HFFc6 (cell line): ENCODE data around the gene HIBADH. TPM values are rescaled to one million over a fixed set of nuclear protein-coding genes. Genes with fewer than 3 reads are reported as not detected.
A peak's percentile ranks its signal among the peaks of the same experiment; 100 is the strongest.

Experiments used
- DNase-seq: peaks from one replicate; pipeline ENCODE4 v3.0.0-alpha.2; 2018
- H3K27ac Mint-ChIP-seq: 2 replicates; pipeline ENCODE4 v1.8.0; 2020; ENCODE audit warnings: mild to moderate bottlenecking, mixed read lengths
- H3K27me3 Mint-ChIP-seq: 2 replicates; pipeline ENCODE4 v1.8.0; 2021; ENCODE audit warnings: mild to moderate bottlenecking, moderate library complexity, mixed read lengths; ENCODE audit not compliant: insufficient read depth
- H3K36me3 Mint-ChIP-seq: 2 replicates; pipeline ENCODE4 v1.8.0; 2021; ENCODE audit warnings: low read depth, mixed read lengths
- H3K4me1 Mint-ChIP-seq: 2 replicates; pipeline ENCODE4 v1.8.0; 2020; ENCODE audit warnings: low read depth, mixed read lengths
- H3K4me3 Mint-ChIP-seq: 2 replicates; pipeline ENCODE4 v1.8.0; 2020; ENCODE audit warnings: mild to moderate bottlenecking, moderate library complexity, mixed read lengths
- H3K9me3 Mint-ChIP-seq: 2 replicates; pipeline ENCODE4 v1.8.0; 2020; ENCODE audit warnings: mild to moderate bottlenecking, mixed read lengths
- total RNA-seq, 6 experiments: library from RNA; stranded (reverse); fragmentation: NEBNext Ultra II Directional; extraction: Animal tissue kit (Norgen Biotek cat#: 25700); gene quantifications; 2 replicates in 1 of 6; 3 replicates in 5 of 6; pipeline ENCODE4 v1.2.3, GENCODE V29; 2021
- TF ChIP-seq, protein P1 (sequence below): fragments of 200-600 bp; sonication (generic); IDR thresholded peaks from 2 replicates; pipeline ENCODE4 v1.5.0; 2021; ENCODE audit warnings: antibody characterized with exemption, mild to moderate bottlenecking

The HIBADH gene
- total RNA-seq, 6 experiments from 2014 or later, result 43.6 to 55.6 (median 47.3) TPM

DNA sequence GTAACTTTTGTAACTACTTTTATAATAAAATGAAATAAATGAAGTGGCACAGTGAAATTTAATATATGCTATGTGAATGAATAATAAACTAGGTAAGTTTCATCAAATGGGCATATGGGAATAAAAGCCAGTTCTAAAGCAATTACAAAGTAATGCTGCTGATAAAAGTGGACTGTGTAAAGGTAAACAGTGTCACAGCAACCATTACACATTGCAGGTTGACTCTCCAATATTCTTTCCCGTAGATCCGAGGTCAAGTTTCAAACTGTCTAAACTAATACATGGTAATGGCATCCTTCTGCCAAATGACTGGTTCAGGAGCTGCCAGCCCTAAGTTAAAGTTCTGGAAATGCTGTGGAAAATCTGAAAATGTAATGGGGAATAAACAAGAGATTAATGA lies 6.0 kb downstream of the HIBADH start:
- no peak overlapping the region for H3K27ac Mint-ChIP-seq
- DNase-seq, result no peak
- H3K27me3 Mint-ChIP-seq, result no peaks in the 10 kb centered on the region
- TF ChIP-seq, protein P1, sequence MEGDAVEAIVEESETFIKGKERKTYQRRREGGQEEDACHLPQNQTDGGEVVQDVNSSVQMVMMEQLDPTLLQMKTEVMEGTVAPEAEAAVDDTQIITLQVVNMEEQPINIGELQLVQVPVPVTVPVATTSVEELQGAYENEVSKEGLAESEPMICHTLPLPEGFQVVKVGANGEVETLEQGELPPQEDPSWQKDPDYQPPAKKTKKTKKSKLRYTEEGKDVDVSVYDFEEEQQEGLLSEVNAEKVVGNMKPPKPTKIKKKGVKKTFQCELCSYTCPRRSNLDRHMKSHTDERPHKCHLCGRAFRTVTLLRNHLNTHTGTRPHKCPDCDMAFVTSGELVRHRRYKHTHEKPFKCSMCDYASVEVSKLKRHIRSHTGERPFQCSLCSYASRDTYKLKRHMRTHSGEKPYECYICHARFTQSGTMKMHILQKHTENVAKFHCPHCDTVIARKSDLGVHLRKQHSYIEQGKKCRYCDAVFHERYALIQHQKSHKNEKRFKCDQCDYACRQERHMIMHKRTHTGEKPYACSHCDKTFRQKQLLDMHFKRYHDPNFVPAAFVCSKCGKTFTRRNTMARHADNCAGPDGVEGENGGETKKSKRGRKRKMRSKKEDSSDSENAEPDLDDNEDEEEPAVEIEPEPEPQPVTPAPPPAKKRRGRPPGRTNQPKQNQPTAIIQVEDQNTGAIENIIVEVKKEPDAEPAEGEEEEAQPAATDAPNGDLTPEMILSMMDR, result no peak
- no peak overlapping the region for H3K4me3 Mint-ChIP-seq
- H3K4me1 Mint-ChIP-seq, result peaks cover 25% of the 10 kb centered on the region
- H3K36me3 Mint-ChIP-seq, result peaks cover 18% of the 10 kb centered on the region; the same call in 1 of the 2 replicates
- no peaks in the 10 kb centered on the region for H3K9me3 Mint-ChIP-seq

DNA sequence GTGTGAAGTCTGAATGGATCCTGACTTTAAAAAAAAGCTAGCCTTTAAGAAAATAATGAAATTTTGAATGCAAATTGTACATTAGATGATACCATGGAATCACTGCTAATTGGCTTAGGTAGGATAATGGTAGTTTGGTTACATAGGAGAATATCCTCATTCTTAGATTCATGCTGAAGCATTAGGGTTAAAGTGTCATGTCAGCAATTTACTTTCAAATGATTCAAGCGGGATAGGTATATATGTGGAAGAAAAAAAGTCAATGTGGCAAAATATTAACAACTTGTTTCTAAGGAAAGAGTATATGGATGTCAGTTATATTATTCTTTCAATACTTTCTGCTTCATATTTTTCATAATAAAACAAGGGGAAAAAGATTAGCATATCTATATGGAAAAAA lies 7.5 kb downstream of the HIBADH start:
- Mint-ChIP-seq H3K27me3 (no peaks in the 10 kb centered on the region), H3K36me3 (peaks cover 18% of the 10 kb centered on the region; the same call in 1 of the 2 replicates), H3K9me3 (no peaks in the 10 kb centered on the region), H3K4me1 (peaks cover 25% of the 10 kb centered on the region), H3K27ac (no peak overlapping the region), H3K4me3 (no peak overlapping the region)
- TF ChIP-seq, protein P1, result no peak
- DNase-seq, result no peak

DNA sequence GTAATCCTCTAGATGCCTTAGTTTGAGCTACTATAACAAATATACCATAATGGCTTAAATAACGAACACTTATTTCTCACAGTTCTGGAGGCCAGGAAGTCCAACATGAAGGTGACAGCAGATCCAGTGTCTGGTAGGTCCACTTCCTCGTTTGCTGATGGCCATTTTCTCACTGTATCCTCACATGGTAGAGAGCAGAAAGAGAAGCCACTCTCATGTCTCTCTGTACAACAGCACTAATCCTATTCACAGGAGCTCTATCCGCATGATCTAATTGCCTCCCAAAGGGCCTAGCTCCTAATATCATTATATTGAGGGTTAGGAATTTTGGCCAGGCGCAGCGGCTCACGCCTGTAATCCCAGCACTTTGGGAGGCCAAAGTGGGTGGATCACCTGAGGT lies 10.2 kb downstream of the HIBADH start:
- DNase-seq, result no peak
- Mint-ChIP-seq H3K27me3 (no peaks in the 10 kb centered on the region), H3K36me3 (peaks cover 21% of the 10 kb centered on the region; the same call in 1 of the 2 replicates), H3K4me1 (peaks cover 33% of the 10 kb centered on the region), H3K9me3 (no peaks in the 10 kb centered on the region), H3K27ac (no peak overlapping the region), H3K4me3 (no peak overlapping the region)
- TF ChIP-seq, protein P1, result no peak

DNA sequence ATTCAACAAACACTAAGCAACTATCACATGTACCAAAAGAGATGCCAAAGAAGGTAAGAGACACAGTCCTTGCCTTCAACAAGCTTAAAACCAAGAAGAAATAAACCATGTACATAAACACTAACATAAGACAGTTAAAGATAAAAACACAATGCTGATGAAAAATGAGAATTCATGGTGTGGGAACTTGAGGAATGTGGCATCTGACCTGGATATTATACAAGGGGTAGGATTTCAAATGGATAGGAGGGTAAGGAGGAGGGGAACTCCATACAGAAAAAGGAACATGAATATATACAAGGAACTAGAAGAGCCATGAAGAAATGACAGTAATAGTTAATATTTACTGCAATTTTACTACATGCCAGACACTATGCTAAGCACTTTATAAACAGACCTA lies 11.0 kb downstream of the HIBADH start:
- H3K27ac Mint-ChIP-seq, result peak overlapping the region; percentile 1; the same call in 1 of the 2 replicates
- TF ChIP-seq, protein P1, result no peak
- no peak for DNase-seq
- peaks cover 42% of the 10 kb centered on the region for H3K4me1 Mint-ChIP-seq
- H3K9me3 Mint-ChIP-seq, result no peaks in the 10 kb centered on the region
- no peak overlapping the region for H3K4me3 Mint-ChIP-seq
- peaks cover 22% of the 10 kb centered on the region for H3K36me3 Mint-ChIP-seq
- no peaks in the 10 kb centered on the region; the same call in 1 of the 2 replicates for H3K27me3 Mint-ChIP-seq

DNA sequence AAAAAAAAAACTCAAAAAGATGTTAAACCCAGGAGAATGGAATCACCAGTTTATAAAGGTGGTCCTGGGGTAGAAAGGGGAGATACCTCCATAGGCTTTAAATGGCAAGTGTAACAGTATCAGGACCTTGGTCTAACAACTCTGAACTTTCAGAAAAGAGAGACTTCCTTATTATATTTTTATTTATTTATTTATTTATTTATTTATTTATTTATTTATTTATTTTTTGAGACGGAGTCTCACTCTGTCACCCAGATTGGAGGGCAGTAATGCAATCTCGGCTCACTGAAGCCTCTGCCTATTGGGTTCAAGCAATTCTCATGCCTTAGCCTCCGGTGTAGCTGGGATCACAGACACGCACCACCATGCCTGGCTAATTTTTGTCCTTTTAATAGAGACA lies 12.4 kb downstream of the HIBADH start:
- H3K36me3 Mint-ChIP-seq, result peaks cover 33% of the 10 kb centered on the region
- H3K27ac Mint-ChIP-seq, result no peak overlapping the region
- DNase-seq, result no peak
- no peaks in the 10 kb centered on the region for H3K9me3 Mint-ChIP-seq
- peaks cover 42% of the 10 kb centered on the region for H3K4me1 Mint-ChIP-seq
- TF ChIP-seq, protein P1, result no peak
- H3K4me3 Mint-ChIP-seq, result no peak overlapping the region
- H3K27me3 Mint-ChIP-seq, result no peaks in the 10 kb centered on the region; the same call in 1 of the 2 replicates

DNA sequence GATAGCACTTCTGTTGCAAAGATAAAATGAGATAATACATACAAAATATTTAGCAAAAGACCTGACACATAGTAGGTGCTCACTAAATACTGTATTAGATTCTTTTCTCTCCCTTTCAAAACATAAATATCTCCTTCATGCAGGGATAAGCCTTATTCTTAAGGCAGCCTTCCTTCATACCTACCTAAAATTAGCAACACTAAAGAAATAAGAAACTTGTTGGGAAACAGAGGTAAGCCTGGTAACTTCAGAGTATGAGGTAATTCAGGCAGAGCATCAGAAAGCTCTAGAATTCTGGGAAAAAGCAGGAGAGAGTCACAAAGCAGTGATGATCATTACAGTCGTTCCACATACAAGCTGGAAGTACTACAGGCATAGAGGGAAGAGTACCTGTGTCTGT lies 15.2 kb downstream of the HIBADH start:
- H3K27me3 Mint-ChIP-seq, result no peaks in the 10 kb centered on the region; the same call in 1 of the 2 replicates
- H3K27ac Mint-ChIP-seq, result peak overlapping the region; percentile 28; the same call in 1 of the 2 replicates
- H3K4me1 Mint-ChIP-seq, result peaks cover 35% of the 10 kb centered on the region
- H3K4me3 Mint-ChIP-seq, result no peak overlapping the region
- H3K36me3 Mint-ChIP-seq, result peaks cover 21% of the 10 kb centered on the region
- TF ChIP-seq, protein P1, result no peak
- no peaks in the 10 kb centered on the region for H3K9me3 Mint-ChIP-seq
- no peak for DNase-seq
